ENCODE data around the gene TXNL4A.

Gene TXNL4A

GRCh38 chr18:79963658-79964329 lies 24.6 kb downstream of the TXNL4A start:
- DNase-seq = no peak

- DNase-seq = no peak
Observed at GRCh38 chr18:79962835-79963657, 25.3 kb downstream of the TXNL4A start.

GRCh38 chr18:79962311-79962710 lies 26.1 kb downstream of the TXNL4A start:
- DNase-seq = no peak

- no peak for DNase-seq
Observed at GRCh38 chr18:79961527-79962291, 26.7 kb downstream of the TXNL4A start.

- DNase-seq = no peak
Observed at GRCh38 chr18:79960921-79961526, 27.3 kb downstream of the TXNL4A start.

GRCh38 chr18:79960161-79960801 lies 28.1 kb downstream of the TXNL4A start:
- DNase-seq = peak; percentile 83

- DNase-seq = no peak
Observed at GRCh38 chr18:79958981-79959380, 29.4 kb downstream of the TXNL4A start.

GRCh38 chr18:79956276-79956675 lies 32.1 kb downstream of the TXNL4A start:
- DNase-seq = no peak

GRCh38 chr18:79955302-79956075 lies 32.9 kb downstream of the TXNL4A start:
- no peak for DNase-seq

GRCh38 chr18:79954791-79955190 lies 33.6 kb downstream of the TXNL4A start:
- no peak for DNase-seq

- no peak for DNase-seq
Observed at GRCh38 chr18:79953971-79954651, 34.3 kb downstream of the TXNL4A start.

- DNase-seq = peak; percentile 30
Observed at GRCh38 chr18:79952996-79953559, 35.3 kb downstream of the TXNL4A start.

- no peak for DNase-seq
Observed at GRCh38 chr18:79952456-79952995, 35.8 kb downstream of the TXNL4A start.

GRCh38 chr18:79951545-79952455 lies 36.6 kb downstream of the TXNL4A start, which contains the start of gene SLC66A2:
Gene SLC66A2 (minus strand): TSS chr18:79951653. CDS start chr18:79950926, 727 bp downstream.
- peak; percentile 29 for DNase-seq

- DNase-seq = no peak
Observed at GRCh38 chr18:79950515-79951341, 37.6 kb downstream of the TXNL4A start.

- DNase-seq = no peak
Observed at GRCh38 chr18:79949697-79950487, 38.5 kb downstream of the TXNL4A start.

GRCh38 chr18:79948719-79949411 lies 39.5 kb downstream of the TXNL4A start:
- DNase-seq = no peak

Measured in DMS153 (cell line).